ENCODE measurements around the gene HM13.
"Not testable (repeated sequence)": the region's sequence is repeated elsewhere in the genome, so short reads cannot be mapped to it uniquely, and the experiment has no call there.

The HM13 gene

GRCh38 chr20:31608251-31608945 lies 94.2 kb downstream of the HM13 start:
- no peak for DNase-seq (ENCODE audit: low spot score)

DNA sequence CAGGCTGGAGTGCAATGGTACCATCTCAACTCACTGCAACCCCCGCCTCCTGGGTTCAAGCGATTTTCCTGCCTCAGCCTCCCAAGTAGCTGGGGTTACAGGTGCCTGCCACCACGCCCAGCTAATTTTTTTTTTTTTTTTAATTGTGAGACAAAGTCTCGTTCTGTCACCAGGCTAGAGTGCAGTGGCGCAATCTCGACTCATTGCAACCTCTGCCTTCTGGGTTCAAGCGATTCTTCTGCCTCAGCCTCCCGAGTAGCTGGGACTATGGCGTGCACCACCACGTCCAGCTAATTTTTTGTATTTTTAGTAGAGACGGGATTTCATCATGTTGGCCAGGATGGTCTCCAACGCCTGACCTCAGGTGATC lies 98.0 kb downstream of the HM13 start:
- DNase-seq (ENCODE audit: low spot score): not testable (repeated sequence)

GRCh38 chr20:31615416-31615815 lies 101.2 kb downstream of the HM13 start:
- DNase-seq (ENCODE audit: low spot score): no peak

DNA sequence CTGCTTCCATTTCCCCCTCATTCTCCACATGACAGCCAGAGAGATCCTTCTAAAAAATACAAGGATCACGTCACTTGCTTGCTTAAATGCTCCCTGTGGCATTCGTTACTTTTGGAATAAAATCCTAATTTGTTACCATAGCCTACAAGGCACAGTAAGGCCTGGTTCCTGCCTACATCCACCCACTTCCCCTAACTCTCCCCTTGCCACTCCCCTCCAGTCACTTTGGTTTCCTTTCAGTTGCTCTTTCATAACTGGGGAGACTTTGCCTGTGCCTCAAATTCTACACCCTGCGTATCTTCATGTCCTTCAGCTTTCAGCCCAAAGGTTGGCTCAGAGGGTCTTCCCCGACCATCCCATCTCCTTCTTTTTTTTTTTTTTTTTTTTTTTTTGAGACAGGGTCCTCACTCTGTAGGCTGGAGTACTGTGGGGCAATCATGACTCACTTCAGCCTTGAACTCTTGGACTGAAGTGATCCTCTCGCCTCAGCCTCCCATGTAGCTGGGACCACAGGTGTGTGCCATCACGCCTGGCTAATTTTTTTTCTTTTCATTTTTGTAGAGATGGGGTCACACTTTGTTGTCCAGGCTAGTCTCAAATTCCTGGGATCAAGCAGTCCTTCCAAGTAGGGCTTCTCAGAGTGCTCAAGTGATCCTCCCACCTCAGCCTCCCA lies 103.3 kb downstream of the HM13 start:
- no peak for DNase-seq (ENCODE audit: low spot score)

Data from RKO (cell line).